Measurements from ENCODE around the gene ARHGAP19.

Gene ARHGAP19

GRCh38 chr10:97263971-97264370 is 28.5 kb downstream of the ARHGAP19 start:
- no peak for DNase-seq (ENCODE audit: low read depth)
- TF ChIP-seq CTCF (IDR thresholded peaks at IDR 0.05; ENCODE audit: insufficient read depth, low read depth, low read length, missing control alignments): no peak
- H3K4me3 ChIP-seq (ENCODE audit: low read depth, low read length): no peak overlapping the region

- TF ChIP-seq CTCF (IDR thresholded peaks at IDR 0.05; ENCODE audit: insufficient read depth, low read depth, low read length, missing control alignments): no peak
- H3K4me3 ChIP-seq (ENCODE audit: low read depth, low read length): no peak overlapping the region
- no peak for DNase-seq (ENCODE audit: low read depth)
Observed at GRCh38 chr10:97261656-97262055, 30.8 kb downstream of the ARHGAP19 start.

GRCh38 chr10:97261183-97261582 is 31.3 kb downstream of the ARHGAP19 start:
- DNase-seq (ENCODE audit: low read depth): no peak
- TF ChIP-seq CTCF (IDR thresholded peaks at IDR 0.05; ENCODE audit: insufficient read depth, low read depth, low read length, missing control alignments): no peak
- H3K4me3 ChIP-seq (ENCODE audit: low read depth, low read length): no peak overlapping the region

GRCh38 chr10:97259119-97259518 is 33.3 kb downstream of the ARHGAP19 start:
- TF ChIP-seq CTCF (IDR thresholded peaks at IDR 0.05; ENCODE audit: insufficient read depth, low read depth, low read length, missing control alignments): no peak
- DNase-seq (ENCODE audit: low read depth): no peak
- no peak overlapping the region for H3K4me3 ChIP-seq (ENCODE audit: low read depth, low read length)

- H3K4me3 ChIP-seq (ENCODE audit: low read depth, low read length): no peak overlapping the region
- DNase-seq (ENCODE audit: low read depth): no peak
- TF ChIP-seq CTCF (IDR thresholded peaks at IDR 0.05; ENCODE audit: insufficient read depth, low read depth, low read length, missing control alignments): no peak
Observed at GRCh38 chr10:97256356-97256755, 36.1 kb downstream of the ARHGAP19 start.

- DNase-seq (ENCODE audit: low read depth): no peak
- no peak for TF ChIP-seq CTCF (IDR thresholded peaks at IDR 0.05; ENCODE audit: insufficient read depth, low read depth, low read length, missing control alignments)
- H3K4me3 ChIP-seq (ENCODE audit: low read depth, low read length): no peak overlapping the region
Observed at GRCh38 chr10:97255512-97256293, 36.7 kb downstream of the ARHGAP19 start.

- no peak overlapping the region for H3K4me3 ChIP-seq (ENCODE audit: low read depth, low read length)
- no peak for DNase-seq (ENCODE audit: low read depth)
- TF ChIP-seq CTCF (IDR thresholded peaks at IDR 0.05; ENCODE audit: insufficient read depth, low read depth, low read length, missing control alignments): no peak
Observed at GRCh38 chr10:97254694-97255093, 37.7 kb downstream of the ARHGAP19 start.

Data from GM12865 (cell line).